KMS-11 (cell line): ENCODE results near the gene LEFTY1.

Source experiments
- H2AFZ ChIP-seq: fragments of 200-600 bp; sonication (generic); 2 replicates; pipeline ENCODE4 v1.6.1; 2016; ENCODE audit warnings: antibody characterized with exemption, mixed run types, low read depth
- H3K27ac ChIP-seq: fragments of 200-600 bp; sonication (generic); 2 replicates; pipeline ENCODE4 v1.6.1; 2016; ENCODE audit warnings: mild to moderate bottlenecking, mixed run types
- H3K27me3 ChIP-seq: fragments of 200-600 bp; sonication (generic); 2 replicates; pipeline ENCODE4 v1.6.1; 2017; ENCODE audit warnings: mild to moderate bottlenecking, low read depth, mixed run types, moderate library complexity; ENCODE audit not compliant: insufficient read depth
- H3K36me3 ChIP-seq: fragments of 200-600 bp; sonication (generic); 2 replicates; pipeline ENCODE4 v1.6.1; 2017; ENCODE audit warnings: mild to moderate bottlenecking, mixed run types; ENCODE audit not compliant: insufficient read depth
- H3K4me1 ChIP-seq: fragments of 200-600 bp; sonication (generic); 2 replicates; pipeline ENCODE4 v1.6.1; 2016; ENCODE audit warnings: mild to moderate bottlenecking, low read depth, mixed run types; ENCODE audit not compliant: poor library complexity, severe bottlenecking
- H3K4me2 ChIP-seq: fragments of 200-600 bp; sonication (generic); 2 replicates; pipeline ENCODE4 v1.7.0; 2016; ENCODE audit warnings: mild to moderate bottlenecking, mixed run types
- H3K4me3 ChIP-seq: fragments of 200-600 bp; sonication (generic); IDR thresholded peaks from 2 replicates; pipeline ENCODE4 v1.6.1; 2017; ENCODE audit warnings: low read depth, low read length, mixed read lengths; ENCODE audit not compliant: insufficient read depth
- H3K79me2 ChIP-seq: fragments of 200-600 bp; sonication (generic); 2 replicates; pipeline ENCODE4 v1.6.1; 2016; ENCODE audit warnings: low read depth, mixed run types; ENCODE audit not compliant: insufficient read depth
- H3K9ac ChIP-seq: fragments of 200-600 bp; sonication (generic); 2 replicates; pipeline ENCODE4 v1.6.1; 2016; ENCODE audit warnings: mild to moderate bottlenecking, mixed run types
- H4K20me1 ChIP-seq: fragments of 200-600 bp; sonication (generic); 2 replicates; pipeline ENCODE4 v1.6.1; 2016; ENCODE audit warnings: mild to moderate bottlenecking, mixed run types; ENCODE audit not compliant: insufficient read depth
- CTCF ChIP-seq: fragments of 200-600 bp; sonication (generic); conservative IDR thresholded peaks from 2 replicates; pipeline ENCODE4 v1.6.1; 2017; ENCODE audit warnings: low read depth, mild to moderate bottlenecking, antibody characterized with exemption, low read length, moderate library complexity, mixed read lengths

The LEFTY1 gene

GRCh38 chr1:225907341-225907740 is 18.4 kb upstream of the LEFTY1 start:
- Histone ChIP-seq H3K9ac (no peak overlapping the region), H4K20me1 (no peaks in the 10 kb centered on the region), H3K79me2 (no peaks in the 10 kb centered on the region), H3K4me3 (no peak overlapping the region), H3K4me1 (no peaks in the 10 kb centered on the region), H3K36me3 (no peaks in the 10 kb centered on the region), H2AFZ (no peak overlapping the region), H3K27me3 (no peaks in the 10 kb centered on the region), H3K4me2 (no peak overlapping the region), H3K27ac (no peak overlapping the region)
- TF ChIP-seq CTCF = no peak

- Histone ChIP-seq H3K36me3 (no peaks in the 10 kb centered on the region), H3K27me3 (no peaks in the 10 kb centered on the region), H3K79me2 (no peaks in the 10 kb centered on the region), H3K4me3 (no peak overlapping the region), H3K4me1 (no peaks in the 10 kb centered on the region), H2AFZ (no peak overlapping the region), H3K27ac (no peak overlapping the region), H3K9ac (no peak overlapping the region), H3K4me2 (no peak overlapping the region), H4K20me1 (no peaks in the 10 kb centered on the region)
- TF ChIP-seq CTCF = no peak
Observed at GRCh38 chr1:225906467-225906866, 17.5 kb upstream of the LEFTY1 start.

GRCh38 chr1:225903623-225904022 is 14.7 kb upstream of the LEFTY1 start:
- Histone ChIP-seq H3K4me3 (no peak overlapping the region), H4K20me1 (no peaks in the 10 kb centered on the region), H3K27ac (no peak overlapping the region), H3K4me2 (no peak overlapping the region), H2AFZ (no peak overlapping the region), H3K79me2 (no peaks in the 10 kb centered on the region), H3K27me3 (no peaks in the 10 kb centered on the region), H3K9ac (no peak overlapping the region), H3K36me3 (no peaks in the 10 kb centered on the region), H3K4me1 (peaks cover 5% of the 10 kb centered on the region)
- no peak for TF ChIP-seq CTCF

- Histone ChIP-seq H3K27ac (no peak overlapping the region), H4K20me1 (no peaks in the 10 kb centered on the region), H2AFZ (no peak overlapping the region), H3K9ac (no peak overlapping the region), H3K79me2 (no peaks in the 10 kb centered on the region), H3K4me3 (no peak overlapping the region), H3K36me3 (no peaks in the 10 kb centered on the region), H3K4me1 (peaks cover 42% of the 10 kb centered on the region), H3K4me2 (no peak overlapping the region), H3K27me3 (no peaks in the 10 kb centered on the region)
- TF ChIP-seq CTCF = no peak
Observed at GRCh38 chr1:225899044-225899925, 10.3 kb upstream of the LEFTY1 start.
